Fibroblast of lung (primary cell): Measurements from ENCODE around the gene GNB3. TPM values are rescaled to one million over a fixed set of nuclear protein-coding genes. Genes with fewer than 3 reads are reported as not detected.

Experiments used
- DNase-seq, 2 donors: peaks; one replicate each; pipeline versions ENCODE4 v3.0.0 to v3.0.0-alpha.2; 2010; ENCODE audit warnings: low read depth in 2 of 2
- H2AFZ ChIP-seq: 2 replicates; pipeline ENCODE4 v1.5.1; 2012; ENCODE audit warnings: low read length, control low read depth, inconsistent platforms
- H3K27ac ChIP-seq: 2 replicates; pipeline ENCODE4 v1.5.1; 2011; ENCODE audit warnings: low read length, control low read depth; ENCODE audit not compliant: insufficient read depth
- H3K27me3 ChIP-seq: 2 replicates; pipeline ENCODE4 v1.5.1; 2011; ENCODE audit warnings: mild to moderate bottlenecking, low read length; ENCODE audit not compliant: control insufficient read depth, insufficient read depth
- H3K36me3 ChIP-seq: 2 replicates; pipeline ENCODE4 v1.5.1; 2011; ENCODE audit warnings: low read length; ENCODE audit not compliant: control insufficient read depth, insufficient read depth
- H3K4me1 ChIP-seq: 2 replicates; pipeline ENCODE4 v1.5.1; 2011; ENCODE audit warnings: low read length; ENCODE audit not compliant: control insufficient read depth, insufficient read depth; ENCODE audit errors: extremely low read depth
- H3K4me2 ChIP-seq: 2 replicates; pipeline ENCODE4 v1.5.1; 2011; ENCODE audit warnings: low read length, control low read depth; ENCODE audit not compliant: insufficient read depth; ENCODE audit errors: extremely low read depth
- H3K4me3 ChIP-seq, 4 experiments: fragments of 200-600 bp in 1 of 4; sonication (generic) in 1 of 4; replicated peaks in 1 of 4; 2 replicates each; pipeline ENCODE4 v1.5.1; 2011 to 2016; ENCODE audit warnings: low read length in 4 of 4, low read depth in 3 of 4, mild to moderate bottlenecking in 3 of 4, control low read depth in 2 of 4, inconsistent platforms in 1 of 4, mixed read lengths in 1 of 4; ENCODE audit not compliant: insufficient read depth in 1 of 4; ENCODE audit errors: control extremely low read depth in 1 of 4
- H3K79me2 ChIP-seq: 2 replicates; pipeline ENCODE4 v1.5.1; 2012; ENCODE audit warnings: mild to moderate bottlenecking, low read length, inconsistent platforms; ENCODE audit not compliant: control insufficient read depth, insufficient read depth
- H3K9ac ChIP-seq: 2 replicates; pipeline ENCODE4 v1.5.1; 2011; ENCODE audit warnings: mild to moderate bottlenecking, low read length, control low read depth; ENCODE audit not compliant: insufficient read depth
- H3K9me3 ChIP-seq: 2 replicates; pipeline ENCODE4 v1.5.1; 2012; ENCODE audit warnings: low read depth, low read length; ENCODE audit not compliant: control insufficient read depth, insufficient read depth
- H4K20me1 ChIP-seq: 2 replicates; pipeline ENCODE4 v1.5.1; 2011; ENCODE audit warnings: low read length; ENCODE audit not compliant: control insufficient read depth, insufficient read depth; ENCODE audit errors: extremely low read depth
- CTCF ChIP-seq, 2 donors: IDR thresholded peaks in 1 of 2; conservative IDR thresholded peaks in 1 of 2; 1 replicate in 1 of 2; 2 replicates in 1 of 2; pipeline ENCODE4 v1.5.1; 2011 to 2012; ENCODE audit warnings: low read length in 2 of 2, control low read depth in 1 of 2, inconsistent platforms in 1 of 2, low read depth in 1 of 2, mild to moderate bottlenecking in 1 of 2
- EZH2 ChIP-seq: IDR thresholded peaks from 2 replicates; pipeline ENCODE4 v1.5.1; 2012; ENCODE audit warnings: low read length, control low read depth, mild to moderate bottlenecking; ENCODE audit errors: missing control alignments
- polyA plus RNA-seq, 2 donors: library from polyadenylated mRNA; depleted of rRNA in 1 of 2; stranded (reverse) in 1 of 2; unstranded in 1 of 2; fragments of >200 nt; gene quantifications; 2 replicates each; pipeline ENCODE4 v1.2.1, GENCODE V29; 2011 to 2012; ENCODE audit warnings: missing spikeins in 1 of 2
- total RNA-seq: library from RNA; depleted of rRNA; stranded (reverse); fragments of >200 nt; gene quantifications from 2 replicates; pipeline ENCODE4 v1.2.1, GENCODE V29; 2014

The GNB3 gene
- total and polyA plus RNA-seq, 2 donors (not counting 1 experiment from before 2014, with no cell fraction given): 1.7 to 2.7 TPM

- peaks cover 27% of the 10 kb centered on the region for H3K36me3 ChIP-seq
- peaks cover 37% of the 10 kb centered on the region for H3K79me2 ChIP-seq
- peak overlapping the region; percentile 27 to 89 (median 47) for H3K4me3 ChIP-seq
- H3K9me3 ChIP-seq: no peaks in the 10 kb centered on the region
- no peaks in the 10 kb centered on the region for H3K27me3 ChIP-seq
- H2AFZ ChIP-seq: peak overlapping the region; percentile 23
- DNase-seq: no peak
- peaks cover 4% of the 10 kb centered on the region for H4K20me1 ChIP-seq
- H3K4me1 ChIP-seq: peaks cover 27% of the 10 kb centered on the region
- H3K4me2 ChIP-seq: peak overlapping the region; percentile 71
- H3K9ac ChIP-seq: peak overlapping the region; percentile 57
- H3K27ac ChIP-seq: peak overlapping the region; percentile 43
- TF ChIP-seq CTCF (conservative IDR thresholded peaks at IDR 0.05 in 1 of 2, IDR thresholded peaks at IDR 0.05 in 1 of 2; ENCODE audit: low read depth in 1 of 2, low read length in 2 of 2): no peak
- no peak for TF ChIP-seq EZH2
Measured at GRCh38 chr12:6866920-6867412, 26.2 kb downstream of the GNB3 start.

GRCh38 chr12:6867413-6868210, 26.9 kb downstream of the GNB3 start, which contains the start of gene TPI1:
Gene TPI1, plus strand, starts transcription at chr12:6867531. Its CDS starts 36 bp downstream, at chr12:6867567.
- peak within 1 kb of the TSS; percentile 23 for H2AFZ ChIP-seq
- peak within 1 kb of the TSS; percentile 93 for H3K9ac ChIP-seq
- TF ChIP-seq CTCF (conservative IDR thresholded peaks at IDR 0.05 in 1 of 2, IDR thresholded peaks at IDR 0.05 in 1 of 2; ENCODE audit: low read depth in 1 of 2, low read length in 2 of 2): no peak
- TF ChIP-seq EZH2: no peak
- no peaks in the 10 kb centered on the region for H3K9me3 ChIP-seq
- peaks cover 29% of the 10 kb centered on the region for H3K36me3 ChIP-seq
- H3K79me2 ChIP-seq: peaks cover 42% of the 10 kb centered on the region
- H3K4me1 ChIP-seq: peaks cover 29% of the 10 kb centered on the region
- peak within 1 kb of the TSS; percentile 96 for H3K4me2 ChIP-seq
- DNase-seq: peak; percentile 71 to 81
- H3K27me3 ChIP-seq: no peaks in the 10 kb centered on the region
- peak within 1 kb of the TSS; percentile 89 to 94 (median 92) for H3K4me3 ChIP-seq
- peaks cover 4% of the 10 kb centered on the region for H4K20me1 ChIP-seq
- H3K27ac ChIP-seq: peak within 1 kb of the TSS; percentile 84

GRCh38 chr12:6868211-6869048, 27.7 kb downstream of the GNB3 start:
- Histone ChIP-seq H4K20me1 (peaks cover 4% of the 10 kb centered on the region), H3K9ac (peak overlapping the region; percentile 93), H3K4me2 (peak overlapping the region; percentile 96), H2AFZ (no peak overlapping the region), H3K4me1 (peaks cover 29% of the 10 kb centered on the region), H3K9me3 (no peaks in the 10 kb centered on the region), H3K36me3 (peaks cover 25% of the 10 kb centered on the region), H3K27ac (peak overlapping the region; percentile 84), H3K79me2 (peaks cover 43% of the 10 kb centered on the region), H3K27me3 (no peaks in the 10 kb centered on the region), H3K4me3 (peak overlapping the region; percentile 89 to 94 (median 92))
- no peak for TF ChIP-seq EZH2
- TF ChIP-seq CTCF (conservative IDR thresholded peaks at IDR 0.05 in 1 of 2, IDR thresholded peaks at IDR 0.05 in 1 of 2; ENCODE audit: low read depth in 1 of 2, low read length in 2 of 2): peak in 1 of 2 donors; percentile 36
- no peak for DNase-seq
